Naive thymus-derived CD8-positive, alpha-beta T cell (primary cell): Measurements from ENCODE around the gene SEMA3D. TPM values are rescaled to one million over a fixed set of nuclear protein-coding genes. Genes with fewer than 3 reads are reported as not detected.

Source experiments
- ATAC-seq, 2 donors: fragments of 150-1000 bp; cut with Tn5 transposase in 1 of 2; sonication (Bioruptor Pico), chemical (Tn5 transposase) in 1 of 2; 1 replicate in 1 of 2; 2 replicates in 1 of 2; pipeline ENCODE4 v1.10.0; 2021; ENCODE audit warnings: mild to moderate bottlenecking in 2 of 2, moderate library complexity in 2 of 2
- POLR2A ChIA-PET: fragments of 350-600 bp; sonication (Branson Sonifier 250); formaldehyde crosslinking; loops from one replicate; lab custom pipeline; 2021; ENCODE audit warnings: antibody characterized with exemption; lab: Charles Lee
- DNase-seq, 10 donors: peaks; one replicate each; pipeline versions ENCODE4 v3.0.0 to v3.0.0-alpha.2; 2020 to 2022
- H3K27ac Mint-ChIP-seq, 10 donors: one replicate each; pipeline ENCODE4 v1.8.0; 2020 to 2022; ENCODE audit warnings: mild to moderate bottlenecking in 10 of 10, mixed read lengths in 10 of 10, moderate library complexity in 4 of 10, inconsistent platforms in 1 of 10
- H3K27me3 Mint-ChIP-seq, 5 donors: one replicate each; pipeline ENCODE4 v1.8.0; 2021 to 2022; ENCODE audit warnings: mixed read lengths in 5 of 5
- H3K36me3 Mint-ChIP-seq, 3 donors: one replicate each; pipeline ENCODE4 v1.8.0; 2020 to 2022; ENCODE audit warnings: mixed read lengths in 3 of 3, mild to moderate bottlenecking in 2 of 3, inconsistent platforms in 1 of 3
- H3K4me1 Mint-ChIP-seq, 4 donors: one replicate each; pipeline ENCODE4 v1.8.0; 2021 to 2022; ENCODE audit warnings: mixed read lengths in 4 of 4
- H3K4me3 Mint-ChIP-seq, 10 donors: one replicate each; pipeline ENCODE4 v1.8.0; 2020 to 2022; ENCODE audit warnings: mild to moderate bottlenecking in 10 of 10, mixed read lengths in 10 of 10, moderate library complexity in 6 of 10, inconsistent platforms in 1 of 10
- H3K9me3 Mint-ChIP-seq, 9 donors: one replicate each; pipeline ENCODE4 v1.8.0; 2020 to 2022; ENCODE audit warnings: mixed read lengths in 9 of 9, mild to moderate bottlenecking in 3 of 9, inconsistent platforms in 1 of 9, moderate library complexity in 1 of 9
- polyA plus RNA-seq, 3 donors: library from polyadenylated mRNA; unstranded; fragments of 300-500 nt; fragmentation: Illumina TruSeq; gene quantifications; one replicate each; pipeline ENCODE4 v1.2.3, GENCODE V29; 2021
- total RNA-seq, 8 experiments: library from RNA in 2 of 8; stranded (reverse) in 2 of 8; gene quantifications; one replicate each; pipeline ENCODE4 v1.2.3 and lab custom pipeline; 2021 to 2026

SEMA3D gene
- total and polyA plus RNA-seq, 5 experiments from 2014 or later: not detected

GRCh38 chr7:84971360-84971759 lies 215.5 kb downstream of the SEMA3D start:
- H3K4me3 Mint-ChIP-seq: no peak overlapping the region
- no peaks in the 10 kb centered on the region for H3K4me1 Mint-ChIP-seq
- ATAC-seq (no peak), DNase-seq (no peak)
- H3K36me3 Mint-ChIP-seq: no peaks in the 10 kb centered on the region
- POLR2A ChIA-PET: no interaction called here
- peaks cover 0 to 2% (median 0%) of the 10 kb centered on the region in 9 donors for H3K9me3 Mint-ChIP-seq
- H3K27ac Mint-ChIP-seq: no peak overlapping the region
- H3K27me3 Mint-ChIP-seq: no peaks in the 10 kb centered on the region

GRCh38 chr7:84970670-84971069 lies 216.2 kb downstream of the SEMA3D start:
- no peak overlapping the region for H3K4me3 Mint-ChIP-seq
- POLR2A ChIA-PET: no interaction called here
- DNase-seq: no peak
- ATAC-seq: no peak
- peaks cover 0 to 3% (median 0%) of the 10 kb centered on the region in 5 donors for H3K27me3 Mint-ChIP-seq
- no peaks in the 10 kb centered on the region for H3K4me1 Mint-ChIP-seq
- peaks cover 0 to 2% (median 0%) of the 10 kb centered on the region in 9 donors for H3K9me3 Mint-ChIP-seq
- H3K36me3 Mint-ChIP-seq: no peaks in the 10 kb centered on the region
- no peak overlapping the region for H3K27ac Mint-ChIP-seq

- Mint-ChIP-seq H3K4me1 (no peaks in the 10 kb centered on the region), H3K27me3 (peaks cover 0 to 12% (median 0%) of the 10 kb centered on the region in 5 donors), H3K27ac (peak overlapping the region in 1 of 10 donors; percentile 27), H3K36me3 (no peaks in the 10 kb centered on the region), H3K9me3 (peaks cover 0 to 4% (median 0%) of the 10 kb centered on the region in 9 donors), H3K4me3 (no peak overlapping the region)
- POLR2A ChIA-PET: no interaction called here
- ATAC-seq: no peak
- no peak for DNase-seq
These were observed 233.6 kb downstream of the SEMA3D start for GRCh38 chr7:84953234-84953633.

- Mint-ChIP-seq H3K4me3 (no peak overlapping the region), H3K27me3 (peaks cover 0 to 8% (median 0%) of the 10 kb centered on the region in 5 donors), H3K36me3 (no peaks in the 10 kb centered on the region), H3K4me1 (no peaks in the 10 kb centered on the region), H3K9me3 (peaks cover 0 to 4% (median 0%) of the 10 kb centered on the region in 9 donors), H3K27ac (no peak overlapping the region)
- DNase-seq (no peak), ATAC-seq (no peak)
- POLR2A ChIA-PET: no interaction called here
These were observed 236.0 kb downstream of the SEMA3D start for GRCh38 chr7:84950836-84951235.

- POLR2A ChIA-PET: no interaction called here
- DNase-seq: no peak
- Mint-ChIP-seq H3K4me1 (no peaks in the 10 kb centered on the region), H3K9me3 (no peaks in the 10 kb centered on the region), H3K27ac (no peak overlapping the region), H3K4me3 (no peak overlapping the region), H3K36me3 (no peaks in the 10 kb centered on the region), H3K27me3 (peaks cover 0 to 2% (median 0%) of the 10 kb centered on the region in 5 donors)
- no peak for ATAC-seq
These were observed 237.4 kb downstream of the SEMA3D start for GRCh38 chr7:84949501-84949900.

GRCh38 chr7:84949067-84949466 lies 237.8 kb downstream of the SEMA3D start:
- Mint-ChIP-seq H3K27me3 (peaks cover 0 to 2% (median 0%) of the 10 kb centered on the region in 5 donors), H3K4me3 (no peak overlapping the region), H3K36me3 (no peaks in the 10 kb centered on the region), H3K27ac (no peak overlapping the region), H3K4me1 (no peaks in the 10 kb centered on the region), H3K9me3 (no peaks in the 10 kb centered on the region)
- no peak for ATAC-seq
- DNase-seq: no peak
- POLR2A ChIA-PET: no interaction called here

GRCh38 chr7:84948634-84949033 lies 238.2 kb downstream of the SEMA3D start:
- Mint-ChIP-seq H3K4me3 (no peak overlapping the region), H3K9me3 (no peaks in the 10 kb centered on the region), H3K36me3 (no peaks in the 10 kb centered on the region), H3K27me3 (peaks cover 0 to 2% (median 0%) of the 10 kb centered on the region in 5 donors), H3K4me1 (no peaks in the 10 kb centered on the region), H3K27ac (no peak overlapping the region)
- ATAC-seq: no peak
- DNase-seq: no peak
- POLR2A ChIA-PET: no interaction called here

- no peaks in the 10 kb centered on the region for H3K9me3 Mint-ChIP-seq
- ATAC-seq (no peak), DNase-seq (no peak)
- no peak overlapping the region for H3K4me3 Mint-ChIP-seq
- H3K4me1 Mint-ChIP-seq: no peaks in the 10 kb centered on the region
- no peak overlapping the region for H3K27ac Mint-ChIP-seq
- POLR2A ChIA-PET: no interaction called here
- peaks cover 0 to 2% (median 0%) of the 10 kb centered on the region in 5 donors for H3K27me3 Mint-ChIP-seq
- no peaks in the 10 kb centered on the region for H3K36me3 Mint-ChIP-seq
These were observed 240.3 kb downstream of the SEMA3D start for GRCh38 chr7:84946549-84946948.
